HG03432 (cell line): ENCODE data around the gene KIZ.

Experiments used
- ATAC-seq: cut with Tn5 transposase; IDR thresholded peaks from one replicate; pipeline ENCODE4 v1.9.1; 2021; ENCODE audit warnings: mild to moderate bottlenecking, moderate library complexity; ENCODE audit not compliant: unreplicated experiment

The KIZ gene

GRCh38 chr20:21257192-21257591, 131.3 kb downstream of the KIZ start:
- ATAC-seq = no peak

GRCh38 chr20:21258411-21258810, 132.5 kb downstream of the KIZ start:
- ATAC-seq = no peak

- ATAC-seq = no peak
Measured at GRCh38 chr20:21259346-21259745, 133.5 kb downstream of the KIZ start.

GRCh38 chr20:21262812-21263211, 136.9 kb downstream of the KIZ start:
- peak; percentile 45 for ATAC-seq

GRCh38 chr20:21265261-21266190, 139.6 kb downstream of the KIZ start:
- no peak for ATAC-seq

GRCh38 chr20:21266191-21266536, 140.3 kb downstream of the KIZ start:
- ATAC-seq = no peak

GRCh38 chr20:21269772-21270171, 143.9 kb downstream of the KIZ start:
- ATAC-seq = no peak

- no peak for ATAC-seq
Measured at GRCh38 chr20:21270806-21271205, 144.9 kb downstream of the KIZ start.

GRCh38 chr20:21272279-21272678, 146.4 kb downstream of the KIZ start:
- ATAC-seq = peak; percentile 73

- ATAC-seq = peak; percentile 67
Measured at GRCh38 chr20:21272679-21273078, 146.8 kb downstream of the KIZ start.

GRCh38 chr20:21273755-21274386, 148.0 kb downstream of the KIZ start:
- no peak for ATAC-seq

GRCh38 chr20:21278829-21279228, 152.9 kb downstream of the KIZ start:
- no peak for ATAC-seq

- ATAC-seq = no peak
Measured at GRCh38 chr20:21279706-21280521, 154.0 kb downstream of the KIZ start.

GRCh38 chr20:21280522-21281016, 154.7 kb downstream of the KIZ start:
- no peak for ATAC-seq

GRCh38 chr20:21286775-21287174, 160.9 kb downstream of the KIZ start:
- ATAC-seq = no peak

GRCh38 chr20:21288587-21289370, 162.9 kb downstream of the KIZ start:
- ATAC-seq = no peak

GRCh38 chr20:21289651-21290050, 163.8 kb downstream of the KIZ start:
- ATAC-seq = no peak

- ATAC-seq = no peak
Measured at GRCh38 chr20:21291026-21291425, 165.1 kb downstream of the KIZ start.

GRCh38 chr20:21294755-21295154, 168.9 kb downstream of the KIZ start:
- no peak for ATAC-seq
